IPS DF 4.7 (cell line): ENCODE data around the gene DGKH.
"Not testable (repeated sequence)": the region's sequence is repeated elsewhere in the genome, so short reads cannot be mapped to it uniquely, and the experiment has no call there.

Source experiments
- DNase-seq: peaks from one replicate; pipeline ENCODE4 v3.0.0-alpha.2; 2013; ENCODE audit warnings: low spot score; ENCODE audit errors: extremely low read depth

Gene DGKH

DNA sequence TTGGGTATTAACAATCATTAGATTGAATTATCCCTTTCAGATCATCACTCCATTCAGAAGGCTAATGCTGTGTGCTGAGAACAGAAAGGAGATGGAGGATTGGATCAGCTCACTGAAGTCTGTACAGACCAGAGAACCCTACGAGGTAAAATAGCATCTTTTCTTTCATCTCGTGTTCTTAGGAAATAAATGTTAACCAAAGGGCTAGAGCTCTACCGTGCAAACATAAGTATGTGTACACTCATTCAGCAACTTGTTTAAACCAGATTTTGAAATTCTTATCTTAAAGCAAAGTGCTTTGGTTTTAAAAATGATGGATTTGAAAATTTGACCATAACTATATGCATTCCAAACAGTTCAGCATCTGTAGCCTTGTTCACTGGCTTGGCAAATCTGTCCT, 106.8 kb downstream of the DGKH start:
- DNase-seq = no peak

GRCh38 chr13:42163338-42163737, 114.9 kb downstream of the DGKH start:
- not testable (repeated sequence) for DNase-seq

DNA sequence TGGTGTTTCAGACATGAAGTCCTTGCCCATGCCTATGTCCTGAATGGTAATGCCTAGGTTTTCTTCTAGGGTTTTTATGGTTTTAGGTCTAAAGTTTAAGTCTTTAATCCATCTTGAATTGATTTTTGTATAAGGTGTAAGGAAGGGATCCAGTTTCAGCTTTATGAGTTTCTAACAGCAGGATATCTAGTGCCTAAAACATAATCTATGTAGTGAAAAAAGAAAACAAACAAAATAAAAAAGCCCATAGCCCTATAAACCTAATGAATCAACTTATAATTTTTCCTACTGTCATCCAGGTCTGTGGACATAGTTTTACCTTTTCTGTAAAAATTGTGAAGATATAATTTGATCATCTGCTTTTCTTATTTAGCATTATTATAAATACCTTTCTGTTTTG, 115.5 kb downstream of the DGKH start:
- DNase-seq = not testable (repeated sequence)

DNA sequence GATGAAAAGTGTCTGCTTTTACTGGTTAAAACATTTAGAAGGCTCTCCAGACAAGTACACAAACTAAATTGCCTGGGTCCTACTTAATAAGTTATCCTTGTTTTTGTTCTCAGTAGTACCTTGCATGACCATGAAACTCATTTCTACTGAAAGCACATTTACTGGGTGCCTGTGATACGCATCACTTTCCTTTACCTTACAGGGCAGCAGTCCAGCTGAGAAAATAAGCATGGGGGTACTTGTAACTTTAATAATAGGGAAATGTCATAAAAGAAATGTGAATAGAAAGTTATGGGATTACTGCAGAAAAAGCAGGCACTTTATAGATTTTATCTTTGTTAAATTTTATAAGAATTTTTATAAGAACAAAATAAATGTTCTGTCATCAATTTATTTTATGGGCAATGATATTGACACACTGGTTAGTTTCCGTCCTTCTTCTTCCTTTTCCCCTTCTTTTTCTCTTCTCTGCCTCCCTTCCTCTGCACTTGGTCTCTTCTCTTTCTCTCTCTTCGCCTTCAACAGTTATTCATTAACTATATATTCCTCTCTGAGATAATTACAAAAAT, 116.2 kb downstream of the DGKH start:
- no peak for DNase-seq

DNA sequence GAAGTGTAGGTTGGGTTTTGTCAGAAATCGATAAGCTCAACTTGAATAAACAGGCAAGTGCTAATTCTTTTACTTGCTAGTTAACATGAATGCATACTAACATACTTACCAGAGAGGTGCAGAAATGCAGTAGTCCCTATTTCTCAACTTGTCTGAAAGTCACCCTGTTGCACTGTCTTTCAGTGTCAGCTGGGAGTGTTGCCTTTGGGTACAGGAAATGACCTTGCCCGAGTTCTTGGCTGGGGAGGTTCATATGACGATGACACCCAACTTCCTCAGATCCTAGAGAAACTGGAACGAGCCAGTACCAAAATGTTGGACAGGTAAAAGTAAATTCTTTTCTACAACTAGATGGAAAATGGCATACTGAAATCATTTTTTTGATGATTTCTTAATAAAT, 120.0 kb downstream of the DGKH start:
- no peak for DNase-seq

- DNase-seq = peak; percentile 68
Measured at GRCh38 chr13:42170029-42170428, 121.6 kb downstream of the DGKH start.

GRCh38 chr13:42173789-42174343, 125.4 kb downstream of the DGKH start:
- no peak for DNase-seq

DNA sequence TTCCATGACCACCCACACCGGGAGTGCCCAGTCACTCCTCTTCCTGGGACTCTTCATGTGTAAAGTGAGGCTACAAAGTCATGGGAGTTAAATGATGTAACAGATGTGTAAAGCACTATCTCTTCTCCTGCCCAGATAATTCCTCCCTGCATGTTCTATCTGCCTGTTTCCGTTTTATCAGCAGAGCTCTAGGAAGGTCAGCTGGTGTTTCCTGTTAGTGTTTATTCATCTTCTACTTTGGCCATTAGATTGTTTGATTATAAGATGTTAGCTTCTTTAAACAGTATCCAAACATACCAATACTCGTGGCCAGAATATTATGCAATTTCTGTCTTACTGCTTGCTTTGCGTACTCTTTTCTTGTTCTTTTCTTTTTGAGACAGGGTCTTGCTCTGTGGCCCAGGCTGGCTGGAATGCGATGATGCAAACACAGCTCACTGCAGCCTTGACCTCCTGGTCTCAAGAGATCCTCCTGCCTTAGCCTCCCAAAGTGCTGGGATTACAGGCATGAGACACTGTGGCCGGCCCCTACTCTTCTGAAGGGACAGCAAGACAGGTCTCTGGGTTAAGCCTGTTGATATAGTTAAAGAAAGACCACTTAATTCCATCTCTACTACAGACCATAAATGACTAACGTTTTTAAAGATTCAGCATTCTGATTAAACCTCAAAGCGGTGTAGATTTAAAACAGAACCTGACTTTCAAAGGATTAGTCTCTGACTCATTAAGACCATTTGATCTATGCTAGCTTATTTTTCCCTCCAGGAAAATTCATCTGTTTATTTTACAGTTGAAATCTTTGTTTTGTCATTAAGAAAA, 126.1 kb downstream of the DGKH start:
- no peak for DNase-seq

DNA sequence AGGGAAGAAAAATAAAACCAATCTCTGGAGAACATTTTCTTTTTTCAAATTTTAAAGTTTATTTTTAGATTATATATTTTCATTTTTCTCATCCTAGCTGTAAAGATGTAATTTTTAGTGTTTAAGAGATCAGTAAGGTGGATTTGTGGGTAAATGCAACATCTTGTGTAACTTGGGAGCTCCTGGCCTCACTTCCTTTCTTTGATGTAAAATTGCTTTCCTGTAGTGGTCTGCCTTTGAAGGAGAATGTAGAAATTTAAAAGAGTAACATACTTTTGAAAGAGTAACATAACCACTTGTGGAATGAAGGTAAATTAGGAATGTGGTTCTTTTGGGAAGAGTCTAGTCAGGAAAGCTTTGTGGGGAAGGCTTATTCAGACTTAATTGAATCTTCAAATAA, 127.8 kb downstream of the DGKH start:
- DNase-seq = no peak

GRCh38 chr13:42177189-42177588, 128.7 kb downstream of the DGKH start:
- no peak for DNase-seq

- no peak for DNase-seq
Measured at GRCh38 chr13:42181381-42181953, 133.0 kb downstream of the DGKH start.

DNA sequence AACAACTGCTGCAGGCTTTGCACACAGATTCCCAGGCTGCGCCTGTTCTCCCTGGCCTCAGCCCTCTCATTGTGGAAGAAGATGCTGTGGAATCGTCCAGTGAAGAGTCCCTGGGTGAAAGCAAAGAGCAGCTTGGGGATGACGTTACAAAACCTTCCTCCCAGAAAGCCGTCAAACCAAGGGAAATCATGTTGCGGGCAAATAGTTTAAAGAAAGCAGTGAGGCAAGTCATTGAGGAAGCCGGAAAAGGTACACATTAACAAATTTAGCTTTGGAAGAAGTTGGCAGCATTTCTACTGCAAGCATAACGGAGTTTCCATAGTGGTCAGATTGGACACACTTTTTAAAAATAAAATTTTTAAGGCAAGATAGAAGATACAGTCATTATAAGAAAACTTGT, 140.6 kb downstream of the DGKH start:
- no peak for DNase-seq

GRCh38 chr13:42190529-42190928, 142.1 kb downstream of the DGKH start:
- no peak for DNase-seq

GRCh38 chr13:42211704-42212464, 163.4 kb downstream of the DGKH start:
- no peak for DNase-seq

DNA sequence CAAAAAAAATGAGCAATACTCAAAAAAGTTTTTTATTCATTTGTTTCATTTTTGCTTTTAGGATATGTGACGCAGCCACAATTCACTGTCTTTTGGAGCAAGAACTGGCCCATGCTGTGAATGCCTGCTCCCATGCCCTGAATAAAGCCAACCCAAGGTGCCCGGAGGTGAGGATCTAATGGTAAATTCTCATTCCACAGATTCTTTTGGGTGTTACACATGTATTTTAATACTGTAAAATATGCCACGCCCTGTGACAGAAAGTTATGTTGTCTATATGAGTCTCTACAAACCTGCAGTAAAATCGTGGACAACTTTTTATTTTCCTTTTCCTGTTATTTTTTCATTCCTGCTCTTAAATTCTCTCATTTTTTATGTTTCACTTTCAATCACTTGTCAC, 166.0 kb downstream of the DGKH start:
- no peak for DNase-seq

DNA sequence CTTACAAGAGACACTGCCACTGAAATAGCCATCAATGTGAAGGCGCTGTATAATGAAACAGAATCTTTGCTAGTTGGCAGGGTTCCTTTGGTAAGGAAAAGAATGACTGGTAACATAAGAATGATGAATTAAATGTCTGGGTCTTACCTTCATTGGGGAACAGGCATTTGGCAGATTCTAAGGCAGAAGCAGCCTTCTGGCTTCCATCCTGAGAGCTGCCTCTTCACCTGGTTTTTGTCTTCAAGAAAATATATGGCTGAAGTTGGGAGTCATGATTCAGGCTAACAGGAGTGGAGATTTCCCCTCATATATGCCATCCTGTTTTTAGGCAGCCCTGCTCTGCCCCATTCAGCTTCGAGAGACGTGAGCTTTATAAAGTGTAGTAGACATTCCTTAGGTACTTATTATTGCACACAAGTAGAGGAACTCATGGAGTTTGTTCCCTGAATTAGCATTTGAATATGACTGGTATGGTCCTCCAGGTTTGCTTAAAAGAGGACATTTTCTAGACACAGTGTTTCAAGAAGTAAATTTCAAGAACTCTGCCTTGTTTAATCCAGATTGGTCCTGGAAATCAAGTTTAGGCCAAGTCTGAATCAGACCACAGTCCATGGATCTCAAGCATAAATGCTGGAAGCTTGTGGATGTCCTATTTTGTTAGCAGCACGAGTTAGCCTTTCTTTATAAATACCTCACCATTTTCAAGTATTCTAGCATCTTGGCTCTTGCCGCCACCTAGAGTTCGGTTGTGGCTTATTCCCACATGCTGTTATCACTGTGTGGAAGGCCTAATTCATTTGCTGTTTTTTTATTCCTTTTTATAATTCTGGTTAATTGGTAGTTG, 167.4 kb downstream of the DGKH start:
- no peak for DNase-seq

GRCh38 chr13:42216422-42216735, 167.9 kb downstream of the DGKH start:
- DNase-seq = no peak

GRCh38 chr13:42218576-42218975, 170.1 kb downstream of the DGKH start:
- no peak for DNase-seq

- no peak for DNase-seq
Measured at GRCh38 chr13:42219051-42219450, 170.6 kb downstream of the DGKH start.

GRCh38 chr13:42219876-42220275, 171.4 kb downstream of the DGKH start:
- no peak for DNase-seq
